Stimulated activated CD4-positive, alpha-beta T cell treated with anti-CD3 and anti-CD28 coated beads, Interleukin-4, amount 100 ng/mL, for 48 hours (primary cell): ENCODE data around the gene ATXN7.

Source experiments
- DNase-seq, 2 donors: peaks; one replicate each; pipeline ENCODE4 v3.0.0-alpha.2; 2020; ENCODE audit warnings: low read depth in 2 of 2

ATXN7 gene

DNA sequence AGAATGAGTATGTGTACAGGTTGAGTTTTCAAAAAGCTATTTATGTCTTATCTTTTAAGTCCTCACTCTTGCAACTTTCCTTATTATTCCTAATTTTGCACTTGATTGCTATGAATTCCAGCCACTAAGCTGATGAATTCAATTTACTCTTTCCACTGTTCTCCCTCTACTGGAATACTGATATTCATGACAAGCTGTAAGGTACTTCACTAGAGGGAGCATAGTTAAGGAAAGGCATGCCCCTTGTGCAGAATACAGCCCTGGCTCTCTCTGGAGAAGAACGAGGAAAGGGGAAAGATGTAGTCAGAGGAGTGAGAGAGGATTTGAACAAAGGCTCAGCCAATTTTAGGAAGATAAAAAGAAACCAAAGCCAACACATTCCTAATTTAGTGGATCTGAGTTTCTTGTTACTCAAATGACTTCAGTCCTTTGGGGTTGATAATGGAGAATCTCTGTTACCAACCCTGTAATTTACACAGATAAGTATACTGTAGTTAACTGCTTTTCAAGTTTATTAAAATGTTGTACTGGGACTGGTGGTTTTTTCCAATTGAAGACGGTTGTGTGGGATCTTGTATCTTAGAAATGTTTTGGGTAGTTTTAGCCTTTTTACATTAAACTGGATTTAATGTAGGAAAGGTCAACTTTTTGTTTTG is 44.5 kb downstream of the ATXN7 start:
- DNase-seq = no peak

DNA sequence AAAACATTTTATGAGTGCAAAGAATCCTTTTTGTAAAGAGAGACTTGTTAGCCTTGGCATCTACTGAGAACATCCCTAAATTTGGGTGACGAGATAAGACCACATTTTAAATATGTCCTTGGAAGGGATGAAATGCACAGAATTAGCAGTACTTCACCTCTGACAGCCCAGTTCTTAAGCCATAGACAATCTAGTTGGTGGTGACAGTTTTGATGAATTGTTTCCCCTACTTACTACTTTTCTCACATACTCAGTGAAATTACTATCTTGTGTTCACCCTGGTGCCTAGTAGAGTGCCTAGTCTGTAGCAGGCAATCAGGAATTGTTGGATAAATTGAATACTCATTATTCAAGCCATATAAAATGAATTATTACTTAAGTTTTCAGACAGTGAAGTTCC is 45.1 kb downstream of the ATXN7 start:
- no peak for DNase-seq

DNA sequence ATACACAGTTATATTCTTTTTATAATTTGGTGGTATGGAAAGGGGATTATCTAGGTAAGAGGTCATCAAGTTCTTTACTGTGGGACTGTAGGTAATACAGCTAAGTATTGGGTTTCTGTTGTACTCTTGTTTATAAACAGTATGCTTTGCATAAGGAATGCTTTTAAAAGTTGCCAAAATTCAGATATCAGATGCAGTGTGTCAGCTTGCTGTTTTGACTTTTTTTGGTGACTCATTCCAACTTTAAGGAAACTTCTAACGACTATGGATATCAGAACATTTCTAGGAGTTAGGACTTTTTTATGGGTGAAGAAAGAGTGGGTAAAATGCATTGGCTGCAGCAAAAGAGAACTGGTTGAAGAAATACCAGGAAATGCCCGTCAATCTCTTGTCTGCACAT is 45.8 kb downstream of the ATXN7 start:
- no peak for DNase-seq

DNA sequence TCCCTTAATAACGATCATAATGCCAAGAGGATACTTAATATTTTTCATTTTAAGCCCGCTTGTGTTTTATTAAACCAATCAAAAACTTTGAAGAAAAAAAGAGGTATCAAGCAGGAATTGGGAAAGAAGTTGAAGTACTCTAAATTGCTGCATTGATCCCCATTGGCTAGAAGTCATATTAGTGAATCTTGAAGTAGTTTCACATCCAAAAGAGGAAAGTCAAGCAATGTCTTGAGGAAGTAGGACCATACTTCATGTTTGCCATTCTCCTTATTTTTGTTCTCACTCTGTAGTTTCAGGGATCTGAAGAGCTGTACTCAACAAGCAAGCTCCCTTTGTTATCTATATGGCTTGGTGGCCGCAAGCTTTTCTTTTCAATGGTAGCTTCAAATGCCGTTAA is 46.3 kb downstream of the ATXN7 start:
- DNase-seq = no peak

DNA sequence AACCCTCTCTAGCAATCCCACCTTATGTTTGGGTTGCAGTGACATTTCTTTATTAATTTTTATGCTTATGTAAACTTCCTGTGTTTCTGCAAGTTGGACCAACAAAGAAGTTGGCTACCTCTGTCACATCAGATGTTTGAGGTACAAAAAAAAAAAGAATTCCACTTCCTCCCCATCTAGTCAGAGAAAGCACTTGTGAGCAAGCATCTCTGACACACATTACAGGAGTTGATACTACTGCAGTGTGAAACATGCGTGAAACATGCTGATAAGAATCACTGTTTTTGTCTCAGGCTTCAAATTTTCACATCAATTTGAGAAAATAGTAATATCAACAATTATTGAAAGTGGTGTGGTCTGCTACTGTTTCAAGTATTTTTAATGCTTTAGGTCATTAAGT is 47.2 kb downstream of the ATXN7 start:
- DNase-seq = no peak

DNA sequence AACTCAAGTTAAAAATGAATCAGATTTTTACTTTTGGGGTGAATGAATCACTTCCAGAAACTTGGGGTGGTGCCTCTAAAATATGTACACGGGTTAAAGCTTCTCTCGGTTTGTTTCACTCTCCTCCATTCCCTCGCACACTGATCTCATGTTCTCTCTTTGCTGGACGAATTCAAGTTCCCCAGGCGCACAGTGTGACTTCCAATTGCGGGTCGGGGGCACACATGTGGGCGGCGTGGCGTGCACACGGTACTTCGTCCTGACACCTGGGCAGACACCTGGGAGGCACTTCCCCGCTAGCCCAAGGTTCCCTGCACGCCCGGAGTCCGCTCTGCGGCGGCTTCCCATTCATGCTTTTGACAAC is 47.8 kb downstream of the ATXN7 start:
- no peak for DNase-seq

DNA sequence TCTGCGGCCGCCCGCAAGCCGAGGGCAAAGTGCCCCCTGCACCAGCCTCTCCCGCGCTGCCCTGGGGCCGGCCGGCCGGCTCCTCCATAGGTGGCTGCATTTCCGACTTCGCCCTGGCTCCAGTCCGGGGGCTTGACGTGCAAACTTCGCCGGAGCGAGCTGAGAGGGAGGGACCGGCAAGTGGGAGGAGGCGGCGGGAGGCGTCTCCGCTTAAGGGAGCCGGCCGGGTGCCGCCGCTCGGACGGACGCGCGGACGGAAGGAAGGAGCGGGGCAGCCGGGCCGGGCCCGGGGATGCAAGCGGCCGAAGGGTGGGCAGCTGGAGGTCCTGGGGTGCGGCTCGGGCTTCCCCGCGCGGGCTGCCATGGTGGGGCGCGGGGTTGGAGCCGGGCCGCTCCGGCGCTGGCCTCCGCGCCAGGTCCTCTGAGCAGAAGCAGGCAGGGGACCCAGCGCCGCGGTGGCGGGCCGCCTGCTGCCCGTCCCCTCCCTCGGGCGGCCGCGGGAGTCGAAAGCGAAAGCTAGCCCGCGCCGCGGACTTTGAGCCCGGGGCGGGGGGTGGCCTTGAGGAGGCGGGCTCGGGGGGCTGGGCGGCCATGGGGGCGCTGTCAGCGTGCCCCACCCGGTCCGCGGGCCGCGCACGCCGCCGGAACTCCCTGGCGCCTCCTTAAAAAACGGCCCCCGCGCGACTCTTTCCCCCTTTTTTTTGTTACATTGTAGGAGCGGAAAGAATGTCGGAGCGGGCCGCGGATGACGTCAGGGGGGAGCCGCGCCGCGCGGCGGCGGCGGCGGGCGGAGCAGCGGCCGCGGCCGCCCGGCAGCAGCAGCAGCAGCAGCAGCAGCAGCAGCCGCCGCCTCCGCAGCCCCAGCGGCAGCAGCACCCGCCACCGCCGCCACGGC is 48.5 kb downstream of the ATXN7 start, which contains the start of gene SCAANT1:
Gene SCAANT1 (minus strand): TSS at position 511 of the 895 bp plus-strand sequence.
- DNase-seq = peak; percentile 66 to 71

DNA sequence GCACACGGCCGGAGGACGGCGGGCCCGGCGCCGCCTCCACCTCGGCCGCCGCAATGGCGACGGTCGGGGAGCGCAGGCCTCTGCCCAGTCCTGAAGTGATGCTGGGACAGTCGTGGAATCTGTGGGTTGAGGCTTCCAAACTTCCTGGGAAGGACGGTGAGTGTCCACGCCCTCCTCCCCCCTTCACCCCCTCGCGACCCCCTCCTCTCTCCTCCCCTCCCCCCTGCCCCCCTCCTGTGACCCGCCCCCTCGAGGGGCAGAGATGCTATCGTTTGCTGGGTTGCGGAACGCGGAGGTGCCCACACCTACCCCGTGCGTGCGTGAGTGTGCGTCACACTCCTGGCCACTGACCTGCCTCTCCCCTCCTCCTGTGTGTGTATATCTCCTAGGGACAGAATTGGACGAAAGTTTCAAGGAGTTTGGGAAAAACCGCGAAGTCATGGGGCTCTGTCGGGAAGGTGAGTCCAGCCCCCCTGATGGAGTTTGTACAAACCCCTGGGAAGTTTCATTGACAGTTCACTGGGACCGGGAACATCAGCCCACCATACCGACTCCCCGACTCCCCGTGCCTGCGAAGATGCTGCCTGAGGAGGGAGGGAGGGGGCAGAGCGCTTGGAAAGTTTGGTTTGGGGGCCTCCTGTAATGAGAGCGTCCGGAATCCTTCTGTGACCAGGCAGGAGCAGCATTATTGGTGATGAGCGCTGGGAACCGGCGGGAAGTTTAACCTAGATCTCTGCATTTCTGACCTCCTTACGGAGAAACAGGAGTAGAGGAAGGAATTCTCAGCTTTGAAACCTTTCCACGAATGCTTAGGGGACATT is 49.3 kb downstream of the ATXN7 start:
- peak; percentile 32 to 40 for DNase-seq

DNA sequence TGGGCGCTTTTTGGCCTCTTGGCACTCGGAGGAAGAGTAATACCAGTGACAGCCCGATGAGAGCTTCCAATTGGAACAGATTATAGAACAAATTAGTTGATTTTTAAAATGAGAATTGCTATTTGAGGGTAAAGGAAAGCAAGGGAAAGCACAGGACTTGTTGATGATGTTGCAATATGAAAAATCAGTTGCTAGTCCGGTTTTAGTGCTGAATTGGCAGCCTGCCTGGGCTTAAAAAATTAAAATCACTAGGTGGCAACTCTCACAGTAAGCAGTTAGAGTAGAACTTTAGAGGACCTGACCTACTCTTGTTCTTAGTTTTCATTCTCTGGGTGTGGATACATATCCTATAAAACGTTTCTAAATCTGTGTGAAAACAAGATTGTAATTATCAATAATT is 50.6 kb downstream of the ATXN7 start:
- no peak for DNase-seq

DNA sequence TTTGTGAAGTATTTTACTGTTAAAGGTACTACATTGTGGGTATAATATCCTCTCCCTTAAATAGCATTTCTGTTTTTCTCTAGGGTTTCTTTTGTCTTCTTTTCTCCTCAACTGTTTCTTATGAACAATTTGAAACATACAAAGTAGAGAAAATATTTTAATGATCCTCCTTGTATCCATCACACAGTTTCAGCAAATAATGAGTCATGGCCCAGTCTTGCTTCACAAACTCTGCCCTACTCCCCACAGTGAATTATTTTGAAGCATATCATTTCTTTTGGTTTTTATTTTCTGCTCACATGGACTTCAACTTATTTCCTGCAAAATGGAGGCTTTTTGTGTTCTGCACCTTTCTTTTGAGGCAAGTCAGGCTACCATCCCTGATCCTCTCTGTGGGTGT is 54.7 kb downstream of the ATXN7 start:
- no peak for DNase-seq

DNA sequence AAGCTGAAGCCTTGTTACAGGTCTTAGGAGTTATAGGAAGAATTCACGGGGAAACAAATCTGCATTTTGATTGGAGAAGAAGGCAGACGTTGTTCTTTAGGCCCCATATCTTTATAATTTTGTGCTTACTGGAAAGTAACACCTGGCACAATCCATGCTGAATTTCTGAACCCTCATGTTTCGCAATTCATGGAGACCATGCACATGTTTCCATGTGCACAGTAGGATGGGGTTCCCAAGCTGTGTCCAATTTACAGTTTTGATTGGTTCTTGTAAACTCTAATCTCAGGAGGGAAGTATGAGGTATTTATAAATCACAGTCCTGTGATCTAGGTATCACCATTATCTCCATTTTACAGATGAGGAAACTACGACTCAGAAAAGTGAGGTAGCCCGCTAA is 56.3 kb downstream of the ATXN7 start:
- DNase-seq = no peak

DNA sequence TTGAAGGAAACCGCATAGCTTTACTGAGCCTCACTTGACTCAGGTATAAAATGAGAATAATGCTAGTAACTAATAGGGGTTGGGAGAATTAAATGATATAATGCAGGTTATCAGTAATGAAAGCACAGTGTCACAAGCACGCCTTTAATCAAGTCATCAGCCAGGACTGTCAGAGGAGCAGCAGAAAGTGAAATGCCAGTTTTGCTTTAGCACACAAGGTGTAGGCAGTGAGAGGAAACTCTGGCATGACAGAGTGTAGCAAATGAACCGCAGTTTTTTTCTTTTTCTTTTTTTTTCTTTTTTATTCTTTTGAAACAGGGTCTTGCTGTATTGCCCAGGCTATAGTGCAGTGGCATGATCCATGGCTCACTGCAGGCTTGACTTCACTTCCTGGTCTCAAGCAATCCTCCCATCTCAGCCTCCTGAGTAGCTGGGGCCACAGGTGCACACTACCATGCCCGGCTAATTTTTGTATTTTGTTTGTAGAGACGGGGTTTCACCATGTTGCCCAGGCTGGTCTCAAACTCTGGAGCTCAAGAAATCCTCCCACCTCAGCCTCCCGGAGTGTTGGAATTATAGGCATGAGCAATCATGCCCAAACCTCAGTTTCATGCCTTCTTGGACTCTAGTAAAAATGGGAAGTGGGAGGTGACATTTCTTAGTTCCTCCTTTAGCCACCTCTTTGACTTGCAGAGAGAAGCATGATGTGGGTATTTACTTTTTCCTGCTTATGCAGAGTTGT is 58.2 kb downstream of the ATXN7 start:
- no peak for DNase-seq

DNA sequence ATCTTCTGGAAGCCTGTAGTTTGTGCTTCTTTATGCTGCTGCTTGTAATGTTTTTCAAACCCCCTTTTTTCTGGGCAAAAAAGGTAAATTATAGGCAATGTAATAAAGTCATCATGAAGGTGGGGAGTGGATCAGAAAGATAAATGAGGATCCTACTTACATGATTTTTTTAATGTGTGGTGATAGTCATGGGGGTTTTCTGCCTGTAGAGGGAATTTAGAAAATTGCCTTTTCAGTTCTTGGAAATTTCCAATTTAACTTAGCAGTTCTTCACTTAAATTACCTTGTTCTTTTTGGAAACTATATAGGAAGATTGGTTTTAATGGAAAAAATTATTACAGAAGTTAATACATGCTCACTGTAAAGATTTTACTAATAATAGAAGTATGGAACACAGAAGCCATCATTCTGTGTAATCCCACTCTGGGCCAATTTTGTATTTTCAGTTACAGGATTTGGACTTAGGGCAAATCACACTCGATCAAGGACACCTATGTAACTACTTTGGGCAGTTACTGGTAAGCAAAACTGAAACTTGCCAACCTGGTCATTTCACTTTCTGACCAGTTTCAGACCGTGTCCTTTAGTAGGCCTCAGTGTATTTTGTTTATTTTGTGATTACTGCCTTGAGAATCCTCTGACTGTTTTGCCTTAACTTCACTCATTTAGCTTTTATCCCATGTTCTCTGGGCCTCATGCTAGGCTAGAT is 59.0 kb downstream of the ATXN7 start:
- no peak for DNase-seq

DNA sequence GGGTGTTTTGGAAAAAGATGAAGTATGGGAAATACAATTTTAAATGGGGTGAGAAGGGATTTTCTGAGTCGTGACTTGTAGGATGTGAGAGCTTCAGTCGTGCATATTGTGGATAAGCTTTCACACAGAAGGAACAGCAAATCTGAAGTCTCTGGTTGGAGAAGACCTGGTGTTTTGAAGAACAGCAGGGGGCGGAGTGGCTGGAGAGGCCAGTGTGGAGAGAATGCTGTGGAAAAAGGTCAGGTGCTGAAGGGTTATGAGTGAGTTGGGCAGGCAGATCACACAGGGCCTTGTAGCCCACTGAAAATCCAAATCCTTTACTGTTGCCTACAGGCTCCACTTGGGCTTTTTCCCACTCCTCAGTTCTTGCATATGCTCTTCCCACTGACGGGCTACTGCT is 62.6 kb downstream of the ATXN7 start:
- no peak for DNase-seq

DNA sequence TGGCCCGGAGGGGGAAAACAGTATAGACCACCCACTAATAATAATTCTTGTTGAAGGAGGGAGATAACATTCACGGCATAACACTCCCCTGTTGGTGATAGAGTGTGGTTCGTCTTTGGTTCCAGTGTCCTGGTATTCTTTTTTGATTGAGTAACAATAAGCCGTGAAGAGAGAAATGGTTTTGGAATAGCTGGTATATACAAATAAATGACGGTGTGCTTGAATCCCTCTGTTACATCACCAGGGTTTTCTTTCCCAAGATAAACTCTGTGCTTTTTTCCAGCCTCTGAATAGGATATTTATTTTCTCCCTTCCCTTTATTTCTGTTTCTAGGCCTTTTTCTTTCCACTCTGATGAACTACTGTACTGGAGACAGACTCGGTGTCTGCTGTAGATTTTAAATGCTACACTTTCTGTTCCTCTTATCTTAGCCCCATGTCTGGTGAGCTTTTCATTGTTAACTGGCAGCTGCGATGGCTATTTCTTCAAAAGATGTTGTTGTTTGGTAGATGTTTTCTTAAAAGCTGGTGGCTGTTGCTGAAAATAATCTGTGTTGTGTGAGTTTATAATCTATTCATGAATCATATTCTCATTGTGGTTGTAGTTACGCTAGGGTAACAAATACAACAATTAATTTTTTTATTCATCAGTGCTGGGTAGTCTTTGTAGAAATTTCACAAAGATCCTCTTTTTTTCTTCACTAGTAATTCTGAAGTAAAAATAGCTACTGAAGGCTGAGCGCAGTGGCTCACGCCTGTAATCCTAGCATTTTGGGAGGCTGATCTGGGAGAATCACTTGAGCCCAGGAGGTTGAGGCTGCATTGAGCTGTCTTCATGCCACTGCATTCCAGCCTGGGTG is 64.0 kb downstream of the ATXN7 start:
- DNase-seq = no peak

DNA sequence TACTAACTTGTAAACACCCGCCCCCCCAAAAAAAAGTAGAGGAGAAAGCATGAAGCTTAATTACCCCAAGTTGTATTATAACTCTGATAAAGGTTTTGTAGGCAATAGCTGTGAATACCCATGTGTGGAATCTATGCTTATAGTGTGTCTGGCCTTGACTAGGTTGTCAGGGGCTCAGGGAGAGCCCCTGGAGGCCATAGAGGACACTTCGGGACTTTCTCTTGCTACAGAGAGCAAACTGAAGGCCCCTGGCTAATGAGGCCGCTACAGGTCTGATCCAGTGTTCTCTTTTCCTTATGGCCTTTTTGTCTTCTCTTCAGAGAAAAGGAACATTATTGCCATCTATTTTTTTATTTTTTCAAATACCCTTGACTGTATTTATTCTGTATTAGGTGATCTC is 67.6 kb downstream of the ATXN7 start:
- DNase-seq = no peak

DNA sequence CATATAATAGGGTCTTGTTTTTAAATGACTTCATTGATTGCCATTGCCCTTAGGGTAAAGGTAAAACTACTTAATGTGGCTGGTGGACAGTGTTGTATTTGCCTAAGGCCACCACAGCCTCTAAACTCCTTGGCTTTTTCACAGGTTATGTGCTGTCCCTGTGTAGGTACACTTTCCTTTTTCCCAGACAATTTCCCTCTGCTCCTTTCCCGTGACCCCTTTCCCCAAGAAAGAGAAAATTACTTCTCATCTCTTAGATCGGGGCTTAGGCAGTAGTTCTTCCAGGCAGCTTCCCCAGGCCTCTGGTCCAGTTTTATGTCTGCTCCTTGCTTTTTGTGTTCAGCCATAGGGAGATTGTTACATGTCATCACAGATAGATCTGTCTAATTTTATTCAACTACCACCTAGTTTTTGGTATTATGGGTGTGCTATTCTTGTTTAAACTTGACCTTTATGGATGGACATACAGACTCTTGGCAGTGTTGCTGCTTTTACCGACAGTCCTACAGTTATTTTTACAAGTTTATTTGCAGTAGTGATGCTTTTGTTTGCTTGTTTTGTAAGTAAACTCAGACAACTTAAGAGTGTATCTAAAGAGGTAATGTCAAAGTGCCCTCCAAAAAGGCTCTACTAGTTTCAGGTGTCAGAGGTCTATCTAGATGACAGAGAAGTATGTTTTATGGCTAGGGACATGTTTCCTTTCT is 69.0 kb downstream of the ATXN7 start:
- DNase-seq = no peak

DNA sequence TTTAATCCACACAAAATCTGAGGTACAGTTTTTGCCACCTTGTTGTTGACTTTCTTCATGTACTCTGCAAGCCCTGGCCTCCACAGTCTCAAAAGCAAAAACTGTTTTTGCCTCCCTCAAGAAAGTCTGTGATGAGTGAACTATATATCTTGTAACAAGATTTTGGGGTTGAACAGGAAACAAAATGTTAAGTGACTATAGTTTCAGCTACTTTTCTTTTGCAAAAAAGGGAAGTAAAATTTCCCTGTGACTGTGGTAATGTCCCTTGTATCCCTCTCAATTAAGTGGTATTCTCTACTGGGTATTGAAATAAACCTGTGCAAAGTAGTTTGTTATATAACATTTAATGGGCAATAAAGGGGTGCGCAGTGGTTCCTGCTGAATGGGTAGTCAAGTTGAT is 69.8 kb downstream of the ATXN7 start:
- no peak for DNase-seq

DNA sequence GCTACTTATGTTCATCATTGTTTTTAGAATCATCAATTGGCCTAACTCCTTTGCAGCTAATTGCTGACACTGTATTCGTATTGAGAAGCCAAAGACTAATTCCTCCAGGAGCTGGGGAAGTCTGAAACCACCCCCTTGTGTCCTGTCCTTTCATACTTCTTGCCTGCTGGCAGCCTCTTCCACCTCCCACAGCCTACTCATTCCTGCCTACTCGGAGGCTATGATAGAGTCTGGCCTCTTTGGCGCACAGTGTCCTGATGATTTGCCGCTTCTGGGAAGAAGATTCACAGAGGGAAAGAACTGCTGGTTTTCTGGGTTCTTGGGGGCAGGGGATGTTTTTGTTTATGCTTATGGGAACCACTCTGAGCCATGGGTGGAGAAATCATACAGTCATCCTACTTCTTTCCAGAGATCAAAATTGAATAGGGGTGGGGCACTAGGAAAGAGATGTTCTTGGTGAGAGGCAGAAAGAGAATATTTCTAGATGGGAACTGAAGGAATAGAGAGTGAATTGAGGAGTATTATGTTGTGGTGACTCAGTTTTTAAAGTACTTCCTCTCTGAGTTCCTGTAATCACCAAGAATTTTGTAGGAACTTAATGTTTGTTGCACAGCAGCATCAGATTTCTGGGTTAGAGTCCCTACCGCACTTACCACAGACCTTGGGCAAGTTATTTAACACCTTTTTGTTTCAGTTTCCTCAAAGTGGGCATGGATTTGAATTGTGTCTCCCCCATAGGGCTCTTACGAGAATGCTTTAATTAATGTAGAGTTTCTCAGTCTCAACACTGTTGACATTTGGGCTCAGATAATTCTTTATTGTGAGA is 70.6 kb downstream of the ATXN7 start:
- no peak for DNase-seq
